HCT116 (cell line): Measurements from ENCODE around the gene CRELD2. TPM values are rescaled to one million over a fixed set of nuclear protein-coding genes. Genes with fewer than 3 reads are reported as not detected.

Experiments
- ATAC-seq: fragments of 200-7000 bp; cut with Tn5 transposase; 2 replicates; pipeline ENCODE4 v1.9.1; 2020; ENCODE audit warnings: mild to moderate bottlenecking, moderate library complexity
- BruUV-seq: library from RNA; stranded (reverse); fragments of 400-500 nt; replicated peaks from 2 replicates; lab custom pipeline; 2021; lab: Mats Ljungman, UMichigan
- CTCF ChIA-PET: fragments of 300-600 bp; sonication (Branson Sonifier 250); formaldehyde crosslinking; loops from one replicate; lab custom pipeline; 2021; ENCODE audit warnings: antibody characterized with exemption; lab: Charles Lee
- POLR2A ChIA-PET: fragments of 300-600, 350-600 bp; sonication (Branson Sonifier 250); formaldehyde crosslinking; loops from one replicate; lab custom pipeline; 2021; ENCODE audit warnings: antibody characterized with exemption; lab: Charles Lee
- RAD21 ChIA-PET, 2 experiments: fragments of 300-600 bp; sonication (Branson Sonifier 250); formaldehyde crosslinking; loops; one replicate each; lab custom pipeline; 2023; ENCODE audit warnings: low total read pairs in 2 of 2; ENCODE audit not compliant: uncharacterized antibody in 2 of 2, unreplicated experiment in 2 of 2, low non-redundant PET in 1 of 2; lab: Charles Lee
- DNase-seq: peaks from one replicate; pipeline ENCODE4 v3.0.0-alpha.2; 2010; ENCODE audit warnings: low read depth, low spot score
- H2AFZ ChIP-seq: fragments of 200-600 bp; shearing (Covaris generic), sonication (generic); 2 replicates; pipeline ENCODE4 v1.6.1; 2017; ENCODE audit warnings: low read depth, mixed run types, mixed read lengths, antibody characterized with exemption, low read length; ENCODE audit not compliant: poor library complexity, severe bottlenecking
- H3K27ac ChIP-seq: 2 replicates; pipeline ENCODE4 v1.5.1; 2012; ENCODE audit warnings: low read depth, low read length
- H3K27me3 ChIP-seq: fragments of 200-600 bp; sonication (generic); 2 replicates; pipeline ENCODE4 v1.6.1; 2016; ENCODE audit warnings: mixed run types, low read length, mixed read lengths; ENCODE audit not compliant: insufficient read depth
- H3K36me3 ChIP-seq, 2 experiments: fragments of 200-500 bp in 1 of 2; fragments of 200-600 bp in 1 of 2; sonication (Bioruptor generic) in 1 of 2; sonication (generic) in 1 of 2; 2 replicates each; pipeline versions ENCODE4 v1.5.1 to v1.6.1; 2014 to 2016; ENCODE audit warnings: low read length in 2 of 2, inconsistent platforms in 1 of 2, mixed read lengths in 1 of 2, mixed run types in 1 of 2; ENCODE audit not compliant: insufficient read depth in 2 of 2, control insufficient read depth in 1 of 2
- H3K4me1 ChIP-seq, 2 experiments: fragments of 200-600 bp in 1 of 2; sonication (generic) in 1 of 2; 2 replicates each; pipeline versions ENCODE4 v1.5.1 to v1.6.1; 2012 to 2017; ENCODE audit warnings: low read length in 2 of 2, inconsistent platforms in 1 of 2, mild to moderate bottlenecking in 1 of 2, mixed read lengths in 1 of 2, mixed run types in 1 of 2, moderate library complexity in 1 of 2; ENCODE audit not compliant: insufficient read depth in 2 of 2, control insufficient read depth in 1 of 2
- H3K4me2 ChIP-seq: fragments of 200-600 bp; sonication (generic); 2 replicates; pipeline ENCODE4 v1.6.1; 2017; ENCODE audit warnings: mixed run types, low read length, mixed read lengths
- H3K4me3 ChIP-seq, 2 experiments: fragments of 200-600 bp in 1 of 2; sonication (generic) in 1 of 2; replicated peaks in 1 of 2; 2 replicates each; pipeline ENCODE4 v1.5.1; 2011 to 2016; ENCODE audit warnings: low read length in 2 of 2, control low read depth in 1 of 2, low read depth in 1 of 2, mild to moderate bottlenecking in 1 of 2, mixed read lengths in 1 of 2, mixed run types in 1 of 2
- H3K79me2 ChIP-seq: fragments of 200-600 bp; sonication (generic); 2 replicates; pipeline ENCODE4 v1.6.1; 2017; ENCODE audit warnings: mild to moderate bottlenecking, mixed run types, low read length, moderate library complexity, mixed read lengths; ENCODE audit not compliant: insufficient read depth
- H3K9ac ChIP-seq: fragments of 200-600 bp; sonication (generic); 2 replicates; pipeline ENCODE4 v1.6.1; 2016; ENCODE audit warnings: low read length, mixed read lengths
- H3K9me2 ChIP-seq: fragments of 200-600 bp; sonication (generic), shearing (Covaris generic); 2 replicates; pipeline ENCODE4 v1.6.1; 2017; ENCODE audit warnings: mixed run types, mild to moderate bottlenecking, moderate library complexity; ENCODE audit not compliant: insufficient read depth
- H3K9me3 ChIP-seq, 2 experiments: fragments of 200-500 bp in 1 of 2; fragments of 200-600 bp in 1 of 2; sonication (Bioruptor generic) in 1 of 2; sonication (generic) in 1 of 2; 2 replicates each; pipeline ENCODE4 v1.6.1; 2014 to 2017; ENCODE audit warnings: low read length in 2 of 2, mixed read lengths in 2 of 2, inconsistent platforms in 1 of 2, low read depth in 1 of 2, mild to moderate bottlenecking in 1 of 2, mixed run types in 1 of 2, moderate library complexity in 1 of 2; ENCODE audit not compliant: control insufficient read depth in 1 of 2, insufficient read depth in 1 of 2
- H4K20me1 ChIP-seq: fragments of 200-600 bp; sonication (generic), shearing (Covaris generic); 2 replicates; pipeline ENCODE4 v1.6.1; 2017; ENCODE audit warnings: mixed run types, mild to moderate bottlenecking, moderate library complexity; ENCODE audit not compliant: insufficient read depth
- EGR1 ChIP-seq: IDR thresholded peaks from 2 replicates; pipeline ENCODE4 v1.6.1; 2012; ENCODE audit warnings: low read depth
- ELF1 ChIP-seq: IDR thresholded peaks from 2 replicates; pipeline ENCODE4 v1.6.1; 2012; ENCODE audit warnings: low read depth, borderline replicate concordance
- JUND ChIP-seq: IDR thresholded peaks from 2 replicates; pipeline ENCODE4 v1.6.1; 2012
- POLR2A ChIP-seq: IDR thresholded peaks from 2 replicates; pipeline ENCODE4 v1.7.0; 2011; ENCODE audit warnings: borderline replicate concordance; ENCODE audit not compliant: insufficient read depth, insufficient read length; ENCODE audit errors: extremely low read depth
- RAD21 ChIP-seq: IDR thresholded peaks from 2 replicates; pipeline ENCODE4 v1.6.1; 2012; ENCODE audit warnings: low read depth, mild to moderate bottlenecking
- SIN3A ChIP-seq: IDR thresholded peaks from 2 replicates; pipeline ENCODE4 v1.6.1; 2012; ENCODE audit warnings: low read depth
- SRF ChIP-seq: IDR thresholded peaks from 2 replicates; pipeline ENCODE4 v1.6.1; 2012; ENCODE audit warnings: low read depth
- ZFX ChIP-seq: fragments of 450-650 bp; IDR thresholded peaks from 2 replicates; pipeline ENCODE4 v1.6.1; 2017
- intact Hi-C: fragments of 100-400 bp; cut with micrococcal nuclease; formaldehyde crosslinking; loops from 2 replicates; pipeline ENCODE4 v1.10.0; 2022
- total RNA-seq: library from RNA; stranded (reverse); gene quantifications from one replicate; pipeline ENCODE4 v1.2.1, GENCODE V29; 2021; ENCODE audit not compliant: unreplicated experiment

The CRELD2 gene
- total RNA-seq, 1 experiment from 2014 or later = 45.8 TPM

GRCh38 chr22:49882519-49883293, 35.7 kb upstream of the CRELD2 start:
- Histone ChIP-seq H3K9ac (no peak overlapping the region), H3K4me1 (no peaks in the 10 kb centered on the region), H3K4me2 (no peak overlapping the region), H3K27ac (no peak overlapping the region), H3K9me2 (no peaks in the 10 kb centered on the region), H3K4me3 (no peak overlapping the region), H2AFZ (no peak overlapping the region), H3K36me3 (peaks cover 11 to 46% of the 10 kb centered on the region in 2 experiments), H4K20me1 (no peaks in the 10 kb centered on the region), H3K27me3 (no peaks in the 10 kb centered on the region), H3K9me3 (0 out of 4 replicates have a peak, but pooled peaks cover 0 to under 1% of the 10 kb centered on the region in 2 experiments), H3K79me2 (peaks cover 65% of the 10 kb centered on the region)
- intact Hi-C loops = no loop called here
- DNase-seq = no peak
- CTCF ChIA-PET = no interaction called here
- no peak for ATAC-seq
- RAD21 ChIA-PET = no interaction called here
- POLR2A ChIA-PET = no interaction called here
- no TSS peak for BruUV-seq
- TF ChIP-seq ZFX (no peak), ELF1 (no peak), SIN3A (no peak)

GRCh38 chr22:49883294-49883640, 35.2 kb upstream of the CRELD2 start:
- H3K4me2 ChIP-seq = no peak overlapping the region
- H4K20me1 ChIP-seq = no peaks in the 10 kb centered on the region
- ChIA-PET CTCF (no interaction called here), RAD21 (no interaction called here), POLR2A (no interaction called here)
- H3K9me3 ChIP-seq = peaks cover 0 to 6% of the 10 kb centered on the region in 2 experiments; a peak in 1 of 4 replicates
- no peak overlapping the region for H2AFZ ChIP-seq
- intact Hi-C loops = no loop called here
- no peak overlapping the region for H3K27ac ChIP-seq
- H3K36me3 ChIP-seq = peaks cover 15 to 45% of the 10 kb centered on the region in 2 experiments
- no peaks in the 10 kb centered on the region for H3K27me3 ChIP-seq
- TF ChIP-seq EGR1 (no peak), JUND (no peak), SRF (no peak), SIN3A (no peak), RAD21 (no peak), POLR2A (no peak)
- no TSS peak for BruUV-seq
- no peaks in the 10 kb centered on the region for H3K9me2 ChIP-seq
- no peaks in the 10 kb centered on the region for H3K4me1 ChIP-seq
- H3K9ac ChIP-seq = no peak overlapping the region
- DNase-seq = no peak
- no peak overlapping the region for H3K4me3 ChIP-seq
- ATAC-seq = no peak
- H3K79me2 ChIP-seq = peaks cover 65% of the 10 kb centered on the region
